GM21723 (cell line): ENCODE results near the gene CEL.
"Not testable (repeated sequence)": the region's sequence is repeated elsewhere in the genome, so short reads cannot be mapped to it uniquely, and the experiment has no call there.

Experiments used
- ATAC-seq: cut with Tn5 transposase; IDR thresholded peaks from one replicate; pipeline ENCODE4 v1.9.1; 2021; ENCODE audit warnings: mild to moderate bottlenecking, moderate library complexity; ENCODE audit not compliant: unreplicated experiment

Gene CEL

GRCh38 chr9:133063159-133063499 lies 1.3 kb downstream of the CEL start:
- no peak for ATAC-seq

- no peak for ATAC-seq
Observed at GRCh38 chr9:133063500-133064231, 1.9 kb downstream of the CEL start.

GRCh38 chr9:133064241-133065069 lies 2.7 kb downstream of the CEL start:
- ATAC-seq, result no peak

DNA sequence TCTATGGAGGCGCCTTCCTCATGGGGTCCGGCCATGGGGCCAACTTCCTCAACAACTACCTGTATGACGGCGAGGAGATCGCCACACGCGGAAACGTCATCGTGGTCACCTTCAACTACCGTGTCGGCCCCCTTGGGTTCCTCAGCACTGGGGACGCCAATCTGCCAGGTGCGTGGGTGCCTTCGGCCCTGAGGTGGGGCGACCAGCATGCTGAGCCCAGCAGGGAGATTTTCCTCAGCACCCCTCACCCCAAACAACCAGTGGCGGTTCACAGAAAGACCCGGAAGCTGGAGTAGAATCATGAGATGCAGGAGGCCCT lies 3.2 kb downstream of the CEL start:
- no peak for ATAC-seq

- ATAC-seq, result no peak
Observed at GRCh38 chr9:133066181-133066983, 4.6 kb downstream of the CEL start.

- no peak for ATAC-seq
Observed at GRCh38 chr9:133067006-133067405, 5.2 kb downstream of the CEL start.

DNA sequence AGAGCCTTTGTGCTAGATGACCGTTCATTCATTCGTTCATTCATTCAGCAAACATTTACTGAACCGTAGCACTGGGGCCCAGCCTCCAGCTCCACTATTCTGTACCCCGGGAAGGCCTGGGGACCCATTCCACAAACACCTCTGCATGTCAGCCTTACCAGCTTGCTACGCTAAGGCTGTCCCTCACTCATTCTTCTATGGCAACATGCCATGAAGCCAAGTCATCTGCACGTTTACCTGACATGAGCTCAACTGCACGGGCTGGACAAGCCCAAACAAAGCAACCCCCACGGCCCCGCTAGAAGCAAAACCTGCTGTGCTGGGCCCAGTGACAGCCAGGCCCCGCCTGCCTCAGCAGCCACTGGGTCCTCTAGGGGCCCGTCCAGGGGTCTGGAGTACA lies 6.0 kb downstream of the CEL start:
- ATAC-seq, result no peak

DNA sequence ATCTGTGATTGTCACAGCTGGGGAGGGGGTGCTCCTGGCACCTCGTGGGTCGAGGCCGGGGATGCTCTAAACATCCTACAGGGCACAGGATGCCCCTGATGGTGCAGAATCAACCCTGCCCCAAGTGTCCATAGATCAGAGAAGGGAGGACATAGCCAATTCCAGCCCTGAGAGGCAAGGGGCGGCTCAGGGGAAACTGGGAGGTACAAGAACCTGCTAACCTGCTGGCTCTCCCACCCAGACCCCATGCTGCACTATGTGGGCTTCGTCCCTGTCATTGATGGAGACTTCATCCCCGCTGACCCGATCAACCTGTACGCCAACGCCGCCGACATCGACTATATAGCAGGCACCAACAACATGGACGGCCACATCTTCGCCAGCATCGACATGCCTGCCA lies 6.7 kb downstream of the CEL start:
- ATAC-seq, result not testable (repeated sequence)

GRCh38 chr9:133070500-133070961 lies 8.8 kb downstream of the CEL start:
- not testable (repeated sequence) for ATAC-seq

DNA sequence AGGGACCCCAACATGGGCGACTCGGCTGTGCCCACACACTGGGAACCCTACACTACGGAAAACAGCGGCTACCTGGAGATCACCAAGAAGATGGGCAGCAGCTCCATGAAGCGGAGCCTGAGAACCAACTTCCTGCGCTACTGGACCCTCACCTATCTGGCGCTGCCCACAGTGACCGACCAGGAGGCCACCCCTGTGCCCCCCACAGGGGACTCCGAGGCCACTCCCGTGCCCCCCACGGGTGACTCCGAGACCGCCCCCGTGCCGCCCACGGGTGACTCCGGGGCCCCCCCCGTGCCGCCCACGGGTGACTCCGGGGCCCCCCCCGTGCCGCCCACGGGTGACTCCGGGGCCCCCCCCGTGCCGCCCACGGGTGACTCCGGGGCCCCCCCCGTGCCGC lies 9.2 kb downstream of the CEL start:
- not testable (repeated sequence) for ATAC-seq

GRCh38 chr9:133071484-133072150 lies 9.8 kb downstream of the CEL start:
- ATAC-seq, result no peak

DNA sequence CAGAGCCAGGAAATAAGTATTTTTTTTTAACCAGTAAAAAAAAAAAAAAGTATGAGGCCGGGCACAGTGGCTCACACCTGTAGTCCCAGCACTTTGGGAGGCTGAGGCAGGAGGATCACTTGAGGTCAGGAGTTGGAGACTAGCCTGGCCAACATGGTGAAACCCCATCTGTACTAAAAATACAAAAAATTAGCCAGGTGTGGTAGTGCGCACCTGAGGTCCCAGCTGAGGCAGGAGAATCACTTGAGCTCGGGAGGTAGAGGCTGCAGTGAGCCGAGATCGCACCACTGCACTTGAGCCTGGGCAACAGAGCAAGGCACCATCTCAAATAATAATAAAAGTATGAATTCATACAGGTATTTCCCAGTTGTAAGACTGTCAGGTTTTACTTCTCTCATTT lies 10.4 kb downstream of the CEL start:
- ATAC-seq, result not testable (repeated sequence)

DNA sequence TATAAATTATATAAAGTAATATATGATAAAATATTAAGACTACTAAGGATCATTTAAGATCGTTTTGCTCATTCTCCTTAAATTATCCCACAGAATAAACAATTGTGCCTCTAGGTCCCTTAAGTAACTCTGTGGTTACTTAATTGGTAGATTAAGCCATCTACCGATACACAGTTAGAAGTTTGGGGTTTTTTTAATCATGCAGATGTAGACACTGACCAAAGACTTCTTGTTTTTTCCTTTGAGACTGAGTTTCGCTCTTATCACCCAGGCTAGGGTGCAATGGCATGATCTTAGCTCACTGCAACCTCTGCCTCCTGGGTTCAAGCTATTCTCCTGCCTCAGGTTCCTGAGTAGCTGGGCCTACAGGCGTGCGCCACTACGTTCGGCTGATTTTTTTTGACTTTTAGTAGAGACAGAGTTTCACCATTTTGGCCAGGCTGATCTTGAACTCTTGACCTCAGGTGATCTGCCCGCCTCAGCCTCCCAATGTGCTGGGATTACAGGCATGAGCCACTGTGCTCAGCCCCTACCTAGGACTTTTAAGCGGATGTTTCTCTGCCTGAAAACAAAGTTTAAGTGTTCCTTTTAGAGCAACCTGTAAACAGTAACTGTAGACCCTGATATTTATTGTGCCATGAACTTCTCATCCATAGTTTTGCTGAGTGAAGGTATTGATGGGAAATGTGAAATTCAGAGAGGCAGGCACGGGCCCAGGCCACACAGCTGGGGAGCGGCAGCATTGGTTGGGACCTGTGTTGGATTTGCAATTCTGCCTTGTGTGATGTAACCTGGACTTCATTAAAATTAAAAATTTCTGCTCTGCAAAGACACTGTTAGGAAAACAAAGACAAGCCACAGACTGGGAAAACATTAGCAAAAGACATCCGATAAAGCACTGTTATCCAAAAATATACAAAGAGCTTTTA lies 11.6 kb downstream of the CEL start:
- ATAC-seq, result no peak

GRCh38 chr9:133074111-133074651 lies 12.4 kb downstream of the CEL start:
- ATAC-seq, result no peak

DNA sequence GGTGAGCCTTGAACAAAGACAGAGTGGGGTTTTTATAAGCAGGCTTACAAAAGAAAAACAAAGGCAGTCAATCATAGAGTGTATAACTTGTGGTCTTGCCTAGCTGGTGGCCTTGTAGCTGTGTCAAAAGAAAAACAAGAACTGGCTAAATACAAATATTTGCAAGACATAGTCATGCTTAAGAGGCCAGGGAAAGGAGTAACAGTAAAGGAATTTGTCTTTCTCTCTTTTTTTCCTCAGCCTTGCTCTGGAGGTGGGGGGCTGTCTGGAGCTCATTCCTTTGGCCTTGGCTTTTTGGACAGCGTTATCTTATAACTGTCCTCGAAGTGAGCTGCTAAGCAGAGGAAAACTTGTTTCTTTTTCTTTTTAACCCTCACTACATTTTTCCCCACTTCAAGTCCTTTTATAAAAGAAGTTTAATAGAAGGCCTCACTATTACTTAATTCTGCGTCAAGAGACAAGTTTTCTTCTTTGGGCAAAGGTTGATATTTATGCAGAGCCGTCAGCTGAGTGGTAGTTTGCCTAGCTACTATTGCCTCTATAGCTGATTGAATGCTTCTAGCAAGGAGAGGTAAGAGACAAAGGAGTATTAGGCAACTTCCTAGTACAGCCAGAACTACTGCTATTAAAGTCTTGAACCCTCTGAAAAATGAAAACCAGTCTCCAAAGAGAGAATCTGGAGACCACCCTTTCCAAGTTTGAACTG lies 14.3 kb downstream of the CEL start:
- ATAC-seq, result no peak

DNA sequence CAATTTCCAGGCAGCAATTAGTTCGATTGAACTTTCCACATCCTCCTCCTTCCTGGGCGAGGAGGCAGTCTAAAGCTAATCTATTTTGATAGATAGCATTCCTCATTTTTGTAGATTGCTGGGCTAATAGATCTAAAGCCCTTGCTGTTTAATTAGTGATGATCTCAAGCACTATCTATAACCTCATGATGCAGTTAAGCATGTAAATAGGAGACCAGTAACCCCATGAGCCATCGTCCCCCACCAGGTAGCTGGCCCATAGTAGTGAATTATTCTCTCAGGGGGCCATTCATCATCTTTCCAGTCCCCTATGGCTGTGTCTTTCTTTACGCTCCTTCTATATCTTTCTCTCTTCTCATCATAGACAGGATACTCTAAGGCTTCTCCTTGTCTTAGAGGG lies 14.9 kb downstream of the CEL start:
- no peak for ATAC-seq

DNA sequence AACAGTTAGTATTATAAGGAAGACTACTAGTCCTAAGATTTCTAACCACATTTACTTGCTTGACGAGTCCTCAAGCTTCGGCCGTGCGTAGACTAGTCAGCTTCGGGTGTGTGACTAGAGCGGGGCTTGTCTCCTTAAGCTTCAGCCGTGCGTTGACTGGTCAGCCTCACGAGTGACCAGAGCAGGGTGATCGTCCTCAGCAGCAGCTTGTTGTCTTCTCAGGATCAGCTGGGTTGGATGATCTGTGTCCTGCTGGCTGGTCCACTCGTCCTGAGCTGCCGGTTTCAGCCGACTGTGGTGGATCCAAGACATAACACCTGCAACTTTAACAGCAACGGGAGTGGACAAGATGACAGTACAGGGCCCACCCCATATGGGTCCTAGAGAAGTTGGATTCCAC lies 16.7 kb downstream of the CEL start:
- no peak for ATAC-seq

DNA sequence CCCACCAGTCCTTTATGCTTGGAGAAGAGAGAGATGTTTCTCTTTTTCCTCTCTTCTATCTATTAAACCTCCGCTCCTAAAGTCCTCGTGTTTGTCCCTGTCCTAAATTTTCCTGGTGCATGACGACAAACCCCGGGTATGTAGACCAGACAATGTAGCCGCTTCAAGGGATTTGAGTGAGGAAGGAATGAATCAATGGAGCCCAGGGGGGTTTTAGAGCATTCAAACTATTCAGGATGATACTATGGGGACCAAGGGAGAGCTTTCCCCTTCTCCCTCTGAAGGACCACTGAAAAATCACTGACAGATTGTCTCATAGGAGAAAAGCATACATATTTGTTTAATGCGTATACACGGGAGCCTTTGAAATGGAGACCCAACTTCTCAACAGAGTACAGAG lies 18.4 kb downstream of the CEL start:
- no peak for ATAC-seq
